ENCODE measurements around the gene PCSK4.
"Not testable (repeated sequence)": the region's sequence is repeated elsewhere in the genome, so short reads cannot be mapped to it uniquely, and the experiment has no call there.

The PCSK4 gene

GRCh38 chr19:1507192-1507660 is 17.1 kb upstream of the PCSK4 start:
- peak overlapping the region; percentile 60 for H3K27ac ChIP-seq
- no peak for DNase-seq (ENCODE audit: low read depth, low spot score)

GRCh38 chr19:1505991-1506881 is 16.1 kb upstream of the PCSK4 start:
- H3K27ac ChIP-seq, result no peak overlapping the region
- no peak for DNase-seq (ENCODE audit: low read depth, low spot score)

DNA sequence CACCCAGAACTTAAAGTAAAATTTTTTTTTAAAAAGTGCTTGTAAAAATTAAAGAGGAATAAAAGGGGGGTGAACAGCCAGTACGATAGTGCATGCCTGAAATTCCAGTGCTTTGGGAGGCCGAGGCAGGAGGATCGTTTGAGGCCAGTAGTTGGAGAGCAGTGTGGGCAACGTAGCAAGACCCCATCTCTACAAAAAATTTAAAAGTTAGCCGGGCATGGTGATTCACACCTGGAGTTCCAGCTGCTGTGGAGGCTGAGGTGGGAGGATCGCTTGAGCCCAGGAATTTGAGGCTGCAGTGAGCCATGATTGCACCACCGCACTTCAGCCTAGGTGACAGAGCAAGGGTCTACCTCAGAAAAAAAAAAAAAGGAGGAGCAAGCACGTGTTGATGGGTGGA is 14.9 kb upstream of the PCSK4 start:
- H3K27ac ChIP-seq, result no peak overlapping the region
- no peak for DNase-seq (ENCODE audit: low read depth, low spot score)

DNA sequence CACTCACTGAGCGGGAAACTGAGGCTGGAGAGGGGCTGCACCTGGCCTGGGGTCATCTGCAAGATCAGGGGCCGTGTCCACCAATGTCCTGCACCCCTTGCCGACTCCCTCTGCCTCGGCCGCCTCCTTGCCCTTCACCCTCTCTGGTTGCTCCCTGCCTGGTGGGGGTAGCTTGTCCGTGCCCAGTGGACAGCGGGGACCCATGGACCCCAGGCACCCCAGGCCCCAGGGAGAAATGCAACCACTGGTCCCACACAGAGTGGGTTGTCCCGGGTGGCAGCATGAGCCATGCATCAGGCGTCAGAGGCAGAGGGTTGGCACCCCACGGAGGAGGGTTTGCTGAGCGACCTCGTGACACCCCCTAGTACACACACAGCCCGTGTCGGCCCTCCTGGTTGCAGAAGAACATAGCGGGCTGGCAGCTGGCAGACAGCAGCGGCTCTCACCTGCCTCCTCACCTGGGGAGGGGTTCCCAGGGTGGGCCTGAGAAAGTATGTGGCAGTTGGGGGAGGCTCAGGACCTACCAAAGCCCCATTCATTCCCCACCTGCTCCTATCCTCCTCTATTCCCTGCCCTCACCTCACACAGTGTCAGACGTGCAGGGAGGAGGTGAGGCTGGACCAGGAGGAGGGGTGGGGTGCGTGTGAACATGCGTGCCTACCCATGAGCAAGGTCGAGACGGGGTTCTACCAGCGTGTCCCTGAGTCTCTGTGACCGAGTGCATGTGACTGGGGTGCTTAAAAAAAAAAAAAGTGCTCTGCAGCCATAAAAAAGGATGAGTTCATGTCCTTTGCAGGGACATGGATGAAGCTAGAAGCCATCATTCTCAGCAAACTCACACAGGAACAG is 14.0 kb upstream of the PCSK4 start:
- no peak overlapping the region for H3K27ac ChIP-seq
- no peak for DNase-seq (ENCODE audit: low read depth, low spot score)

GRCh38 chr19:1503089-1503924 is 13.2 kb upstream of the PCSK4 start:
- no peak overlapping the region for H3K27ac ChIP-seq

GRCh38 chr19:1502433-1503088 is 12.4 kb upstream of the PCSK4 start:
- no peak for DNase-seq (ENCODE audit: low read depth, low spot score)
- H3K27ac ChIP-seq, result no peak overlapping the region

More at GRCh38 chr19:1503089-1503924, 13.2 kb upstream of the PCSK4 start:
- no peak for DNase-seq (ENCODE audit: low read depth, low spot score)

GRCh38 chr19:1501200-1501595 is 11.0 kb upstream of the PCSK4 start:
- no peak overlapping the region for H3K27ac ChIP-seq
- no peak for DNase-seq (ENCODE audit: low read depth, low spot score)

GRCh38 chr19:1499231-1499630 is 9.1 kb upstream of the PCSK4 start:
- not testable (repeated sequence) for H3K27ac ChIP-seq; DNase-seq (ENCODE audit: low read depth, low spot score)

GRCh38 chr19:1497578-1498235 is 7.6 kb upstream of the PCSK4 start:
- DNase-seq (ENCODE audit: low read depth, low spot score), result no peak
- no peak overlapping the region for H3K27ac ChIP-seq

DNA sequence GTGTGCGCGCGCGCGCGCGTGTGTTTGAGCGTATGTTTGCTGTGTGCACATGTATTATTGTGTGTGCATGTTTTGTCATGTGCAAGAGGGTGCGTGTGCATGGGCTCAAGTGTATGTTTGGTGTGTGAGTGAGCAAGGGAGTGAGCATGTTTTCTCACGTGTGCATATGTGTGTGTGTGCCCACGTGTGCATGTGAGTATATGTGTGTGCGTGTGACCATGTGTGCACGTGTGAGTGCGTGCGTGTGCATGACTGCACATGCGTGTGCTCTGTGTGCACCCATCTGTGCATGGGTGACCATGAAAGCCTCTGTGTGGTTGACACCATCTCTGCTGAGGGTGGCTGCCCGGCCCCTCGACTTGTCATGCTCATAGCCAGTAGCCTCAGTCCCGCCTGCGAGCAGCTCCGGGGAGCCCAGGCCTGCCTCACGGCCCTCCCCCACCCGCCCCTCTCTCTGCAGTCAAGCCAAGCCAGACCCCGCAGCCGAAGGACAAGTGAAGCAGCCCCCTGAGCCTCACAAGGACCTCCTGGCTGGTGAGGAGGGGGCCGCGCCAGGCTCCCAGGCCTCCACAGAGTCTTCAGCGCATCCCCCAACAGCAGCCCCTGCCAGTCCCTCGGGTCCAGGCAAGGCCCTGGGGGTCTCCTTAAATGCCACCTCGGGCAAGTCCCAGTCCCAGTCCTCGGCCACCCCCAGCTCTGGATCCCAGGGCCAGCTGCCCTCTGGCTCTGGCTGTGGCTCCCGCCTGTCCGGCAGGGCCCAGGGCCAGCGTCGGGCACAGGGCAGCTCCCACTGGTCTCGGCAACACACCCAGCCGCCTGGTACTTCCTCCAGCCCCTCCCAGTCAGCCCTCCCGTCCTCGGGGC is 6.8 kb upstream of the PCSK4 start:
- no peak overlapping the region for H3K27ac ChIP-seq
- no peak for DNase-seq (ENCODE audit: low read depth, low spot score)

DNA sequence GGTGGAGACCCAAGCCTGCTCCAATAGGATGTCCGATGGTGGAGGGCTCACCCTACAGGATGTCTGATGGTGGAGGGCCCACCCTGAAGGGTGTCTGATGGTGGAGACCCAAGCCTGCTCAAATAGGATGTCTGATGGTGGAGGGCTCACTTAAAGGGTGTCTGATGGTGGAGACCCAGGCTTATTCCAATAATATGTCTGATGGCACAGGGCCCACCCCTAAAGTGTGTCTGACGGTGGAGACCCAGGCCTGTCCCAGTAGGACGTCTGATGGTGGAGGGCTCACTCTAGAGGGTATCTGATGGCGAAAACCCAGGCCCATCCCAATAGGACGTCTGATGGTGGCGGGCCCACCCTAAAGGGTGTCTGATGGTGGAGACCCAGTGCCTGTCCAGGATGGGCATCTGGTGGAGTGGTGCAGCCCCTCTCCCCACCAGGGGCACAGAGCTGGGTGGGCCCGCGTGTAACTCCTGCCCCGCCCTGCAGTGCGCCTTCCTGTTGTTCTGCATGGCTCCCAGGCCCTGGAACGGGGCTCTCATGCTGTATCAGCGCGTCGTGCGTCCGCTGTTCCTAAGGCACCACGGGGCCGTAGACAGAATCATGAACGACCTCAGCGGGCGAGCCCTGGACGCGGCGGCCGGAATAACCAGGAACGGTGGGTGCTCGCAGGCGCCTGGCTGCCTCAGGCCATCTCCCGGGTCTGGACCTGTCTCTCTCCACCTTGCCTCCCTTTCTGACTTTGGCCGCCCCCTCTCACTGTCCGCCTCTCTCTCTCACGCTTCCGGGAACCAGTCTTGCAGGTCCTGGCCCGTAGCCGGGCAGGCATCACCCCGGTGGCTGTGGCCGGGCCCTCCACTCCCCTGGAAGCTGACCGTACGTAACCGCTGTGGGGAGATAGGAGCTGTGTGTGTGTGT is 5.9 kb upstream of the PCSK4 start:
- H3K27ac ChIP-seq, result no peak overlapping the region
- DNase-seq (ENCODE audit: low read depth, low spot score), result no peak

DNA sequence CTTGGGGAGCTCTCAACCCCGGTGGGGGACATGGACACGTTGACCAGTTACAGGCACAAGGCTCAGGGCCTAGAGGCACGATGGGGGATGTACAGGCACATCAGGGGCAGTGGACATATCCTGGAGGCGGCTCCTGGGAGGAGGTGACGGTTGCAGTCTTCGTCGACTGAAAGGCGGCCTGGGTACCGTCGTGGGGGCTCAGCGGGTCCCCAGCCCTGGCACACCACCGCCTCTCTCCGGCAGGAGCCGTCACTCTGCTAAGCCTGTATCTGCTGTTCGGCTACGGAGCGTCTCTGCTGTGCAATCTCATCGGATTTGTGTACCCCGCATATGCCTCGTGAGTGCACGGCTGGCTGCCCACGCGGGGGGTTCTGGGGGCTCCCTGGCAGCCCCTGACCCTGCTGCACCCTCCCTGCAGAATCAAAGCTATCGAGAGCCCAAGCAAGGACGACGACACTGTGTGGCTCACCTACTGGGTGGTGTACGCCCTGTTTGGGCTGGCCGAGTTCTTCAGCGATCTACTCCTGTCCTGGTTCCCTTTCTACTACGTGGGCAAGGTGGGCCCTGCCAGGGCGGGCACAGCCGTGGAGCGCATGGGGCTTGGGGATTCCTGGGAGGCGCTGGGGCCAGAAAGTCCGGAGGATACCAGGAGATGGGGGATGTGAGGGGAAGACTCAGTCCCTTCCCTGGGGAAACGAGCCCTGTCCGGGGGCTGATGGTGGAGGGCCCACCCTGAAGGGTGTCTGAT is 5.1 kb upstream of the PCSK4 start:
- H3K27ac ChIP-seq, result no peak overlapping the region
- no peak for DNase-seq (ENCODE audit: low read depth, low spot score)

- DNase-seq (ENCODE audit: low read depth, low spot score), result no peak
- H3K27ac ChIP-seq, result no peak overlapping the region
Measured at GRCh38 chr19:1494115-1494815, 4.1 kb upstream of the PCSK4 start.

GRCh38 chr19:1492474-1493006 is 2.4 kb upstream of the PCSK4 start:
- H3K27ac ChIP-seq, result no peak overlapping the region
- DNase-seq (ENCODE audit: low read depth, low spot score), result no peak

GRCh38 chr19:1491849-1492170 is 1.7 kb upstream of the PCSK4 start:
- no peak for DNase-seq (ENCODE audit: low read depth, low spot score)
- H3K27ac ChIP-seq, result no peak overlapping the region
